ENCODE measurements around the gene ZFP36L1. TPM values are rescaled to one million over a fixed set of nuclear protein-coding genes. Genes with fewer than 3 reads are reported as not detected.

ZFP36L1 gene
- total and polyA plus RNA-seq, 9 donors: 336 to 1,074 (median 626) TPM

GRCh38 chr14:68808696-68809480 lies 16.0 kb upstream of the ZFP36L1 start:
- intact Hi-C loops (cut with DNase I): no loop called here
- peak in 1 of 5 donors; percentile 29 for DNase-seq
- Histone ChIP-seq H3K36me3 (no peaks in the 10 kb centered on the region), H3K27ac (peak overlapping the region; percentile 36 to 71), H3K27me3 (no peaks in the 10 kb centered on the region), H3K4me3 (no peak overlapping the region), H3K9me3 (no peaks in the 10 kb centered on the region), H3K4me1 (ENCODE audit: insufficient read depth) (peaks cover 34% of the 10 kb centered on the region)
- 39 to 55% (median 44%) methylated on average over 7 of the region's 7 CpGs for WGBS, 3 donors
- TF ChIP-seq EP300 (IDR thresholded peaks at IDR 0.05): no peak
- TF ChIP-seq POLR2A (IDR thresholded peaks at IDR 0.05): no peak
- no peak for TF ChIP-seq CTCF (IDR thresholded peaks at IDR 0.05)

- Histone ChIP-seq H3K36me3 (no peaks in the 10 kb centered on the region), H3K4me3 (no peak overlapping the region), H3K27ac (peak overlapping the region; percentile 36 to 71), H3K27me3 (no peaks in the 10 kb centered on the region), H3K4me1 (ENCODE audit: insufficient read depth) (peaks cover 28% of the 10 kb centered on the region), H3K9me3 (no peaks in the 10 kb centered on the region)
- DNase-seq: peak in 2 of 5 donors; percentile 30 to 45
- TF ChIP-seq EP300 (IDR thresholded peaks at IDR 0.05) (no peak), POLR2A (IDR thresholded peaks at IDR 0.05) (no peak), CTCF (IDR thresholded peaks at IDR 0.05) (no peak)
- 90 to 94% (median 91%) methylated on average over 7 of the region's 7 CpGs for WGBS, 3 donors
- intact Hi-C loops (cut with DNase I): no loop called here
These were observed 15.1 kb upstream of the ZFP36L1 start for GRCh38 chr14:68807987-68808386.

GRCh38 chr14:68807148-68807600 lies 14.3 kb upstream of the ZFP36L1 start:
- WGBS, 3 donors: 4 to 9% (median 6%) methylated on average over 10 of the region's 10 CpGs
- Histone ChIP-seq H3K9me3 (no peaks in the 10 kb centered on the region), H3K27ac (peak overlapping the region; percentile 71 to 73), H3K27me3 (no peaks in the 10 kb centered on the region), H3K36me3 (no peaks in the 10 kb centered on the region), H3K4me3 (no peak overlapping the region), H3K4me1 (ENCODE audit: insufficient read depth) (peaks cover 28% of the 10 kb centered on the region)
- intact Hi-C loops (cut with DNase I): no loop called here
- no peak for TF ChIP-seq EP300 (IDR thresholded peaks at IDR 0.05)
- TF ChIP-seq POLR2A (IDR thresholded peaks at IDR 0.05): no peak
- TF ChIP-seq CTCF (IDR thresholded peaks at IDR 0.05): no peak
- DNase-seq: peak; percentile 66 to 83 (median 75)

- WGBS, 3 donors: 64 to 78% (median 65%) methylated on average over 4 of the region's 4 CpGs
- Histone ChIP-seq H3K27ac (peak overlapping the region; percentile 71 to 73), H3K4me3 (no peak overlapping the region), H3K27me3 (no peaks in the 10 kb centered on the region), H3K9me3 (no peaks in the 10 kb centered on the region), H3K36me3 (no peaks in the 10 kb centered on the region), H3K4me1 (ENCODE audit: insufficient read depth) (peaks cover 28% of the 10 kb centered on the region)
- peak in 1 of 5 donors; percentile 23 for DNase-seq
- TF ChIP-seq EP300 (IDR thresholded peaks at IDR 0.05) (no peak), CTCF (IDR thresholded peaks at IDR 0.05) (no peak), POLR2A (IDR thresholded peaks at IDR 0.05) (no peak)
- intact Hi-C loops (cut with DNase I): no loop called here
These were observed 13.8 kb upstream of the ZFP36L1 start for GRCh38 chr14:68806526-68807147.

All from ovary (tissue), 9 donors.